ENCODE measurements around the gene SLC16A5.
"Not testable (repeated sequence)": the region's sequence is repeated elsewhere in the genome, so short reads cannot be mapped to it uniquely, and the experiment has no call there.

SLC16A5 gene

DNA sequence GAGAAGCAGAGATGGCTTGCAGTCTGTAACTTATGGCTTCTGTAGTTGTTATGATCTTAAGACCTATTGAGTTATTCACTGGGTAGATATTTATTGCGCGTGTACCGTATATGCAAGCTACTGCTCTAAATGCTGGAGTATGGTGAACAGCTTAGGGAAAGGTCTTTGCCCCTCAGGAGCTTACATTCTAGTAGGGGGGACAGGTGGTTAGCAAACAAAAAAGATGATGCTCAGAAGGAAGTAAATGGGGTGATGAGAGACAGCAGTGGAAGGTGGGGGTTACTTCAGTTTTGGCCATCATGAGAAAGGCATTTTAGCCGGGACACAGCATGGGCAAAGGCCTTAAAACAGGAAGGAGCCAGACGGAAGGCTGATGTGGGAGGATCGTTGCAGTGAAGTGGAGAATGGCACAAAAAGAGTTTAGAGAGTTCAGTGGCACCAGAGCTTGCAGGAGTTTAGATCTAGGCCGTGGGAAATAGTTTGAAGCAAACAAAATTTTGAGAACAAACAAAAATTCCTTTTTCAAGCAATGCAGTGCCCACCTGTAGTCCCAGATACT is 24.1 kb downstream of the SLC16A5 start:
- DNase-seq (ENCODE audit: low spot score) = no peak

DNA sequence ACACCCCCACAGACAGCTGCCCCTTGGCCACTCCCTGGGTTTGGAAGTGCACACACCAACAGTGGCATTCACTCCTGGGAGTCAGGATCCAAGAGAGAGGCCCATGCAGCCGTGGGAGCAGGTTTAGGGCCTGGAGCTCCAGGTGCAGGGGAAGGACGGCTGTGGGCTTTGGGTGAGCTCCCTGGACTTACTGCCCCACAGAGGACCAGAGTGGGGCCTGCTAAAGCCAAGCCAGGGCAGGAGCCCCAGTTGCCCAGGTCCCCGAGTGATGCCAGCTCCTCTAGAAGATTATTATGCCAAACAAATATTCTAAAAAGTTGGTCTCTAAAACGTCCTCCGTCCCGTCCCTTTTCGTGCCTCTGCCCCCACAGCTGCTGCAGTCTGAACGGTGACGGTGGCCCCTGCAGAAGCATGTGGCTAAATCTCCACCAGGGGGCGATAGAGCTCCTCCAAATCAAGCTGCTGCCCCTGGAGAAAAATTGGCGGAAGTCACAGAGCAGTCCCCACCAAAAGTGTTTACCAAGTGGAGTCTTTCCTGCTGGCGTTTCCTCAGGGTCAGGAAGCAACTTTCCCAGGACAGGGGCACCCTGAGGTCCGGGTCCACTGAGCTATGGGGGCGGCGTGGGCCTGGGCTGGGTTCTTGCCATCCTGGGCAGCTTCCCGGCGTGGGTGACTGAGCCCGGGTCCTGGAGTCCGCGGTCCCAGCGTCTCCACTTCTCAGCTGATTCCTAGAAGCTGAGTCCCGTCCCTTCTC is 26.2 kb downstream of the SLC16A5 start:
- peak; percentile 91 for DNase-seq (ENCODE audit: low spot score)

DNA sequence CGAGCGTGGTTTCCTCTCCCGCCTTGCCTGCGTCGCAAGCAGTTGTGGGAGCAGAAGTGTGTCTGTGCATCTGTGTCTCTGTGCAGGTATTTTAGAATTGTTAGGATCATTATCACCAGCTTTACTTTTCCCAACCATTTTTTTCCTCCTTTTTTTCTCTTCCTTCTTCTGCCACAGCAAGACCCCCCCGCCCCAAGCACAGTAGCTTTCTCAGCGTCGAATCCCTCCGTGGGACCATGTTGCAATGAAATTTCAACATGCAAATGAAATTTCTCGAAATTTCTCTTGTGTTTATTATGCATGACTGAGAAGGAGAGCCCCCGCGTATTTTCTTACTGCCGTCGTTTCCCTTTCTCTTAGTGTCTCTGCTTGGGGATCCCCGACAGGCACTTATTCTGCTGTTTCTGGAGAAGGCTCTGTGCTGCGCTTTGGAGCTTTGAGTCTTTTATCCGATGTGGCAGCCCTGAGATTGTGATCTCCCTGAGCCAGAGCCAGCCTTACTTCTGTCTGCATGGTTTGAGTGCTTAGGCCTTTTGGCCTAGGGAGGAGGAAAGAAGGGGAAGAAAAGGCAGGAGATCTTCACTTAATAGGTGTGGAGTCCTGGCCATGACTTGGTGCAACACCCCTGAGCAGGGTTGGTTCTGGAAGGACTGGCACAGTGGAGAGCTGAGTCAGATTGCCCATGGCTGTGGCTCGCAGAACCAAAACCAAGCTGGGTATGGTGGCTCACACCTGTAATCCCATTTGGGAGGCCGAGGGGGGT is 27.0 kb downstream of the SLC16A5 start:
- no peak for DNase-seq (ENCODE audit: low spot score)

DNA sequence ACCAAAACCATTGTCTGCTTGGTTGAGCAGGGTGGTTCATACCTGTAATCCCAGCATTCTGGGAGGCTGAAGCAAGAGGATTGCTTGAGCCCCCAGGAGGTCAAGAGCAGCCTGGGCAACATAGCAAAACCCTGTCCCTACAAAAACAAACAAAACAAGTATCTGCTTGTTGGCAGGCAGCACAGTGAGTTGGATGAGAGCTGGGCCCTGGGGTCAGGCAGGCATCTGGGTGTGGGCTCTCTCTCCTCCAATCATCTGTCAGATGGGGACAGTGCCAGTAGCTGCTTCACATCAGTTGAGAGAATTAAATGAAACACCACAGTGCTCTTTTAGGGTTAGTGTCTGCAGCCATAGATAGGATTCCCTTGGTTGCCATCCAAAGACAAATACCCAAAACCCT is 27.8 kb downstream of the SLC16A5 start:
- no peak for DNase-seq (ENCODE audit: low spot score)

DNA sequence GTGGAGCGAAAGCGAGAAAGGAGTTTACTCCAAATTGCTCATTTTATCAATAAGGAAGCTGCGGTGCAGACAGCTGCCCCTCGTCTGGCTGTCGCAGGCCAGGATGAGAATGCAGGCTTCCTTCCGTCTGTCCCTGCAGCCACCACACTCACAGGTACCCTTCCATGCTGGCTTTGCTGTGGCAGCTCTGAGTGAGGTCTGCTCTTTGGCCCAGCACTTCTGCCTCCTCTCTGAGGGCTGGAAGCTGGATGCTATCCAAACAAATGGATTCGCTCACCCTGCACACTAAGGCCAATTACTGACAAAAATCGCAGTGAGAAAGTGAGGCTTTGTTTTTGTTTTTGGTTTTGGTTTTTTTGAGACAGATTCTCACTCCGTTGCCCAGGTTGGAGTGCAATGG is 29.0 kb downstream of the SLC16A5 start:
- no peak for DNase-seq (ENCODE audit: low spot score)

DNA sequence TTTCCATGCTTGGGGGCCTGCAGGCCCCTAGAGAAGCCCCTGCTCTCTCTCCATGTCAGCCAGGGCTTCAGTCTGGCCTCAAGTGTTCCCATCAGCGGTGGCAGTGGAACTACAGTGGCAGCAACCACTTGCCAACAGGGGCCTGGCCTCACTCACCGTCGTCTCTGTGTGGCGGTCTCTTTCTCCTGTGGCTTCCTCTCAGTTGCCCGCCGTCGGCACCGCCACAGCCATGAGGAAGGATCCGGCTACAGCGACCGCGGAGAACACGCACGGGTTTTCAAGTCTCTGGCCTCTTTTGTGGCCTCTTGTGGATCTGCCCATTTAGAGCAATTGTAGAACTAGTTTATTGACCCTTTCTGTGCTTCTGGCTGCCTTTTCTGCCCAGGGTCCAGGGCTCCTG is 30.6 kb downstream of the SLC16A5 start:
- DNase-seq (ENCODE audit: low spot score) = no peak

DNA sequence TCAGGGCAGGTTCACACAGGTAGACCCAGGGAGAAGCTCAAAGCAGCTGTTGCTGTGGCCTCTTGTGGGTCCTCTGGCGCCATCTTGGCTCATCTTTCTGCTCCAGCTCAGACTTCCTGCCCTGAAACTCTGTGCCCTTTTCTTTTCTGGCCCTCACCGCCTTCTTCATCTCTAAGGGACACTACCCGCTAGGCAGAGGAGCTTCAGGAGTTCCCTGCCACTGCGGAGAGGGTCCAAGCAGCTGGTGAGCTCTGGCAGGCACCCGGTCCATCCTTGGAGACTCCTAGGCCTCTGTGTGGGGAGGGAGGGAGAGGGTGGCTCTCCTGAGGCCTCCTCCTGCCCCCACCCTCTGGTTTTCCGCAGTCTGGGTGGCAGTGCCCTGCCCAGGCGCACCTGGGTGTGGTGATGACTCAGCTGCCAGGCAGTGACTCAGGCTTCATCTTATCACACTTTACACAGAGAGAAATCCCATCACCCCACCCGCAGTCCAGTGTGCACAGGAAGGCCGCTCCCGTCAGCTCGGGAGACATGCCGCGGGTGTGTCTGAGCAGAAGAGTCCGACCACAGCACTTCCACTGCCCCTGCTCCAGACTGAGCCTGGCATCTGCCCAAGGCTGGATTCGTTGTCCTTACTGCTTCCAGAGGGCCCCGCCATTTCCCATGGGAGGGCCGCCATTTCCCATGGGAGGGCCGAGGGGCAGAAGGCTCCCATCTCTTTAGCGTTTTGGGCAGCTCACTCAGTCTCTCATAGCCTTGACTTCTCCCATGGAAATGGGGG is 36.5 kb downstream of the SLC16A5 start:
- DNase-seq (ENCODE audit: low spot score) = no peak

DNA sequence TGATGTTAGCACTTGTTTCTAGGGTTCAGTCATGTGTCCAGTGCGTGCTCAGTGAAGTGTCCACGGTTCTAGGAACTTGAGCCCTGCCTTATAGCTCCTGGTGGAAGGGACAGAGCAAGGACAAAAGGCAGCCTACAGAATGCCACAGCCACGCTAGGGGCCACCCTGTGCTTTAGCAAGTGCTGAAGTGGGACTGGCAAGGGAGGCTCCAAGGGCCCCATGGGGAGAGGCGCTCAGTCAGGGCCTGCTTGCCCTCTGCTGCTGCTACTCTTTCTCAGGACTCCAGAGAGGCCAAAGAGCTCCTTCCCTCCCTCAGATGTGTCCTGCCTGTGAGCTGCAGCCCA is 37.0 kb downstream of the SLC16A5 start:
- no peak for DNase-seq (ENCODE audit: low spot score)

DNA sequence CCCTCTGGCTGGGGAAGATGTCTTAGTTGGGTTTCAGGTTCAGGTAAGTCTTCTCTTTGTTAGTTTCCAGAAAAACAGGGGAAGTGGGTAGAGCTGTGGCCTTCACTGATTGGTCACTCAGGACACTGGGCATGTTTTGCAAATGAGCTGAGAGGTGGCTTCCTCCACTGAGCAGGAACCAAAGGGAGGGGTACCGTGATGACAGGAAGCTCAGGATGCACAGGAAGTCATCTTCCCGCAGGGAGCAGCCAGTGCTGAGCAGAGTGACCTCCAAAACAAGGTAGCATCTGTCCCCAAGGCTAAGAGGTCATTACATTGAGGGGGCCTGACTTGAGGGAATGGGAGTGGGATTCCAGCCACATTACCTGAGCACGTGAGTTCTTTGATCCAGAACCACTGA is 38.2 kb downstream of the SLC16A5 start:
- DNase-seq (ENCODE audit: low spot score) = no peak

DNA sequence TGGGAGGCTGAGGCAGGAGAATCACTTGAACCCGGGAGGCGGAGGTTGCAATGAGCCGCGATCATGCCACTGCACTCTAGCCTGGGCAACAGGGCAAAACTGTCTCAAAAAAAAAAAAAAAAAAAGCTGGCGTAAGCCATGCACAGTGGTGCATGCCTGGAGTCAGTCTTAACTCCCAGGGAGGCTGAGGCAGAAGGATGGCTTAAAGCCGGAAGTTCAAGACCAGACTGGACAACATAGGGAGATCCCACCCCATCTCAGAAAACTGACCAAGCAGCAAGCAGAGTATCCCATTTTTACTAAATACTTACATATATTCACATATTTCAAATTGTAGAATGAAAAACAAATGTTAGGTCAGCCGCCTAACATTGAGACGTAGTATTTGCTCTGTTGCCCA is 39.2 kb downstream of the SLC16A5 start:
- no peak for DNase-seq (ENCODE audit: low spot score)

DNA sequence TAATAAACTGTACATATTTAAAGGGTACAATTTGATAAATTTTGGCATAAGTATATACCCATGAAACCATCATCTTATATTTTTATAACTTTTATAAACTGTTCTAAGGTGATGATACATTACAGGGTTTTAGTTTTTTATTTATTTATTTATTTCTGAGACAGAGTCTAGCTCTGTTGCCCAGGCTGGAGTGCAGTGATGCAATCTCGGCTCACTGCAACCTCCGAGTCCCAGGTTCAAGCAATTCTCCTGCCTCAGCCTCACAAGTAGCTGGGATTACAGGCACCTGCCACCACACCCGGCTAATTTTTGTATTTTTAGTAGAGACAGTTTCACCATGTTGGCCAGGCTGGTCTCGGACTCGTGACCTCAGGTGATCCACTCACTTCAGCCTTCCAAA is 40.2 kb downstream of the SLC16A5 start:
- DNase-seq (ENCODE audit: low spot score) = not testable (repeated sequence)

DNA sequence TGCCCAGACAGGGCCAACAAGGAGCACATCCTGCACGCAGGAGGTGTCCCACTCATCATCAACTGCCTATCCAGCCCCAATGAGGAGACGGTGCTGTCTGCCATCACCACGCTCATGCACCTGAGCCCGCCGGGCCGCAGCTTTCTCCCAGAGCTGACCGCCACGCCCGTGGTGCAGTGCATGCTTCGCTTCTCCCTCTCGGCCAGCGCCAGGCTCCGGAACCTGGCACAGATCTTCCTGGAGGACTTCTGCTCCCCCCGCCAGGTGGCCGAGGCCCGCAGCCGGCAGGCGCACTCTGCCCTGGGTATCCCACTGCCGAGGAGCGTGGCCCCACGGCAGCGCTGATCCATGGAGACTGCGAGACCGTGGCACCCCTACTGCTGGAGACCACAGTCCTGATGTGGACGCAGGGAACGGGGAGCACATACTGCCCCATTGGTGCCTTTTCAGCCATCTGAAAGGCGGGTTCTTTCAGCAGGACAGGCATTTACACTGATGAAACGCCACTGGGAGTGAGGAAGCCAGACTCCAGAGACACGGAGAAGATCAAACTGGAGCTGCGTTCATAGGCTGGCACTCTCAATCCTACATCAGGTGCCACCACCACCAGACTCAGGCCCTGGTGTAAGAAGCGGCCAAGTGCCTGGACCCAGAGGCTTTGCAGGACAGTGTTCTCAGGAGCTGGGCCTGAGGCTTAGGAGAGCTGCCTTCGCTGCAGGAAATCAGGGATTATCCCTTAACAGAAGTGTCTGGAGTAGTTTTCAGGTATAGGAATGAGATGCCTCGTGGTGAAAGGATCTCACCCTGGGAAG is 41.1 kb downstream of the SLC16A5 start:
- no peak for DNase-seq (ENCODE audit: low spot score)

DNA sequence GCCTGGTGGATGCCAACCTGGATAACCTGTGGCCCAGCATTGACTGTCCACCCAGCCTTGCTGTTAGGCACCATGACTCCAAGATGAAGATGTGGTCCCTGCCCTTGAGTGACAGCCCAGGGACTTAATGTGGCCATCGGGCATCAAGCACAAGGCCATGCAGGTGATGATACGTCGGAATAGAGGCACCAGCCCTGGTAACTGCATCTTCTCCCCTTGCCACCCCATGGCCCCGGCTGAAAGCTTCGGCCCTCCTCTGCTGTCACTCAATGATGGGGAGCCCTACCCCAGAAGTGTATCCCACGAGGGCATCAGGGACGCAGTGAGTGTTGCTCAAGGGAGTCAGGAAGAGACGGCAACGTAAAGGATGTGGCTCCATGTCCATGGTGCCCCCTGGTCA is 41.8 kb downstream of the SLC16A5 start:
- no peak for DNase-seq (ENCODE audit: low spot score)

DNA sequence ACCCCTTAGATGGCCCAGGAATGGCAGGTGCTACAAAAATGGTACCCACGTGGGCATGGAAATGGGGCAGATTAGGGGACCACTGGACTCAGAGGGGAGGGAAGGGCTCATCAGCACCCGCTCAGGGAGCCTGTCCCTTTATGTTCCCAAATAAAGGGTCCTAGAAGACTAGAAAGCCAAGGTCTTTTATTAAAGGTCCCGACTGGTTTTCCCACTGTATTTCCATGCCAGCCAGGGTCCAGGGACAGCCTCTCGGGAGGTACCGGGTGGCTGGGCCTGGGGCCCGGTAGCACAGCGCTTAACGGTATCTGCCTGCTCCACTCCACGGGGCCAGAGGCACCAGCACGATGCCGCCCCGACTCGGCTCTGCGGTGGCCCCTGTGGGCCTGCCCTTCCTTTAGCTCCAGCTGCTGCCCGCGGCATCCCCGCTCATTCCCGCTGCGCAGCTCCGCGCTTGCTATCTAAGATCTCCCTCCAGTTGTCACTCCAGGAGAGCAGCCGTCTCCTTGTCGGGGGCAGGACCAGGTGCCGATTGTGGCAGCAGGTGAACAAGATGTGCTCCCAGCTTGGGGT is 42.4 kb downstream of the SLC16A5 start:
- no peak for DNase-seq (ENCODE audit: low spot score)

DNA sequence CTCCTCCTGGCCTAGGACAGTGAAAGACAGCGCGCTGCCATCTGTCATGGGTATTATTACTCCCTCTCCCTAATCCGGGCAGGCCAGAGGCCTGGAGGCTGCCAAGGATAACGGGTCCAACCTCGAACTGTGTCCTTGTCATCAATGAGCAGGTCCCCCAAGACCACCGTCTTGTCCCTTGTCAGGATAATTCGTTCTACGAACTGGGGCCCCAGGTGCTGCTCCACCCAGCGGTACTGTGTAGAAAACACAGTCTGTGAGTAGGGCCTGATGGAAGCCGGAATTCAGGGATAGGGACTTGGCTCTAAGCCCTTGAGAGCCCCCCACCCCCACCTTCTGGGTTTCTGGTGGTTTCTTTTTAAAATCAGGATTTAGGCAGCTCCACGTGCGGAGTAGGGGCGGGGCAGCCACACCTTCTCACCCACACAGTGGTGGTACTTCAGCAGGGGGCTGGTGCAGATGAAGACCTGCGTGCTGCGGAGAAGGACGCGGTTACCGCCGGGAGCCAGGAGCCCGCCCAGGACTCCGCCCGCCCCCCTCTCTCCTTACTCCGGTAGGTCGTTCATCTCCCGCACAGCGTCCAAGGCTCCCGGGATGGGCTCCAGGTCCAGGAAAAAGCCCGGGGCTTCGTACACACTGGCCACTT is 43.0 kb downstream of the SLC16A5 start:
- peak; percentile 76 for DNase-seq (ENCODE audit: low spot score)

DNA sequence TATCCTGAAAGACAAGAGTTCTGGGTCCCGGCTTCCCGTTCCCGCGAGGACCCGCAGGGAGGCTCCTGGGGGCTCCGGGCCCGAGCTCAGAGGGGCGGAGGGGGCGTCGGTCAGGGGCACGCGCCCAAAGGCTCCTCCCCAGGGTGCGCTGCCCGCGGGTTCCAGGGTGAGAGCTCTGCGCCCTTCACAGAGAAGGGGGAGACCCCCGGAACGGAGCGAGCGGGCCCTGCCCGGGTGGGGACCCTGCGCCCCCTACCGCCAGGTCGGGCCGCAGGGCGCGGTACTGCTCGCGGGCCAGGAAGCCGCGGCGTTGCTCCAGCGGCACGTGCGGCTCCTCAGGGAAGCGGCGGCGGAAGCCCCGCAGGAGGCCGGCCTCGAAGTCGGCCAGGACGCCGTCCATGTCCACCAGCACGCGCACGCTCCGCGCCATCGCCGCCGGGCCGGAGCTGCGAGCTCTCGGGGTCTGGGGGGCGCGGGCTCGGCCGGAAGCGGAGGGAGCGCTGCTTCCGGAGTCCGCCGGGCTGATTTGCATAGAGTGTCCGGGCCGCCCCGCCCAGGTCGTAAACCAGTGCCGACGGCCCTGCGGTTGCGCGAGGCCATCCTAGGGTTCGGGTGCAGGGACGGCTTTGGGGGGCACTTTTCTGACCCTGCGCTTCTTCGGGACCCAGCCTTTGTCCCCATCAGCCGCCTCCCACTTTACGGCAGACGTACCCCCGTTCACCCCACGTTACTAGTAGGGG is 43.7 kb downstream of the SLC16A5 start, which contains the start of gene NT5C:
Gene NT5C, minus strand, starts transcription at position 465 of the 740 bp plus-strand sequence. Its CDS starts 35 bp downstream, at position 430.
- peak; percentile 91 for DNase-seq (ENCODE audit: low spot score)

DNA sequence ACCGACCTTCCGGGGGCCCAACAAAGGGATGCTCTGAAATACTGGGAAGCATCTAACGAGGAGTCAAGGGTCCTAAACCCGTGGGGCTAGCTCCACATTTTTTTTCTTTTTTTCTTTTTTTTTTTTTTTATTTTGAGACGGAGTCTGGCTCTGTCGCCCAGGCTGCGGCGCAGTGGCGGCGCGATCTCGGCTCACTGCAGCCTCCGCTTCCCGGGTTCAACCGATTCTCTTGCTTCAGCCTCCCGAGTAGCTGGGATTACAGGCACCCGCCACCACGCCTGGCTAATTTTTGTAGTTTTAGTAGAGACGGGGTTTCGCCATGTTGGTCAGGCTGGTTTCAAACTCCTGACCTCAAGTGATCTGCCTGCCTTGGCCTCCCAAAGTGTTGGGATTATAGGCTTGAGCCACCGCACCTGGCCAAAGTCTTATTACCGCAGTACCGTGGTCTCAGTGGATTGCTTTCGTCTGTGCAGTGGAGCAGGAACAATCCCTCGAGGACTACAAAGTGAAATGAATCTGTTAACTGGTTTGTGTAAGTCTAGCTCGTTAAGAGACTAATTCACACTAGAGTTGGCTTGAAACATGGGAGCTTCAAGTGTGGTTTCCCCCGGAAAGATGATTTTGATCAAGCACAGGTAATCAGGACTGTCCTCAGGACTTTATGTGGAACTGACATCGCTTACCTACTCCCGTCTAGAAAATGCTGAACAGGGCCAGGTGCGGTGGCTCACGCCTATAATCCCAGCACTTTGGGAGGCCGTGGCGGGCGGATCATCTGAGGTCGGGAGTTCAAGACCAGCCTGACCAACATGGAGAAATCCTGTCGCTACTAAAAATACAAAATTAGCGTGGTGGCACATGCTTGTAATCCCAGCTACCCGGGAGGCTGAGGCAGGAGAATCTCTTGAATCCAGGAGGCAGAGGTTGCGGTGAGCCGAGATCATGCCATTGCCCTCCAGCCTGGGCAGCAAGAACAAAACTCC is 44.6 kb downstream of the SLC16A5 start:
- not testable (repeated sequence) for DNase-seq (ENCODE audit: low spot score)

DNA sequence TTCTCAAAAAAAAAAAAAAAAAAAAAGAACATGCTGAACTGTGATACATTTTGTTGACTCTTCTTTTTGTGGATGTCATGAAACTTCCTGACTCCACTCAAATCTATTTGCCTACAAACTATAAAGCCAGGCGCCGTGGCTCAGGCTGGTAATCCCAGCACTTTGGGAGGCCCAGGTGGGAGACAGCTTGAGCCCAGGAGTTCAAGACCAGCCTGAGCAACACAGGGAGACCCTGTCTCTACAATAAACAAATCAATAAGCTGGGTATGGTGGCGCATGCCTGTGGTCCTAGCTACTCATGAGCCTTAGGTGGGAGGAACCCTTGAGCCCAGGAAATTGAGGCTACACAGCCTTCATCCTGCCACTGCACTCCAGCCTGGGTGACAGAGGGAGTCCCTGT is 45.2 kb downstream of the SLC16A5 start:
- DNase-seq (ENCODE audit: low spot score) = no peak

Measured in left forelimb (tissue), 1 donor.